WERI-Rb-1 (cell line): ENCODE results near the gene ZDHHC1.

ENCODE experiments used
- DNase-seq: peaks from one replicate; pipeline ENCODE4 v3.0.0-alpha.2; 2020
- H3K27ac ChIP-seq: fragments of 250-450 bp; sonication (Bioruptor Pico); 2 replicates; pipeline ENCODE4 v1.5.1; 2020; ENCODE audit warnings: mild to moderate bottlenecking, moderate library complexity
- H3K27me3 ChIP-seq: fragments of 250-450 bp; sonication (Bioruptor Pico); 2 replicates; pipeline ENCODE4 v1.5.1; 2021; ENCODE audit warnings: mild to moderate bottlenecking, low read depth, moderate library complexity; ENCODE audit not compliant: insufficient read depth, severe bottlenecking
- H3K36me3 ChIP-seq: fragments of 250-450 bp; sonication (Bioruptor Pico); 2 replicates; pipeline ENCODE4 v1.5.1; 2020; ENCODE audit warnings: mild to moderate bottlenecking, moderate library complexity
- H3K4me3 ChIP-seq: 2 replicates; pipeline ENCODE4 v1.5.1; 2011; ENCODE audit warnings: low read depth, mild to moderate bottlenecking, control low read depth, low read length
- H3K9me3 ChIP-seq: fragments of 250-450 bp; sonication (Bioruptor Pico); 2 replicates; pipeline ENCODE4 v1.5.1; 2021; ENCODE audit warnings: mild to moderate bottlenecking, moderate library complexity; ENCODE audit not compliant: severe bottlenecking
- TF ChIP-seq, protein P1 (sequence below): IDR thresholded peaks from 2 replicates; pipeline ENCODE4 v1.5.1; 2011; ENCODE audit warnings: low read depth, mild to moderate bottlenecking, control low read depth, inconsistent platforms, low read length

ZDHHC1 gene

GRCh38 chr16:67444259-67445125 is 28.2 kb upstream of the ZDHHC1 start:
- H3K9me3 ChIP-seq, result no peaks in the 10 kb centered on the region
- TF ChIP-seq, protein P1, sequence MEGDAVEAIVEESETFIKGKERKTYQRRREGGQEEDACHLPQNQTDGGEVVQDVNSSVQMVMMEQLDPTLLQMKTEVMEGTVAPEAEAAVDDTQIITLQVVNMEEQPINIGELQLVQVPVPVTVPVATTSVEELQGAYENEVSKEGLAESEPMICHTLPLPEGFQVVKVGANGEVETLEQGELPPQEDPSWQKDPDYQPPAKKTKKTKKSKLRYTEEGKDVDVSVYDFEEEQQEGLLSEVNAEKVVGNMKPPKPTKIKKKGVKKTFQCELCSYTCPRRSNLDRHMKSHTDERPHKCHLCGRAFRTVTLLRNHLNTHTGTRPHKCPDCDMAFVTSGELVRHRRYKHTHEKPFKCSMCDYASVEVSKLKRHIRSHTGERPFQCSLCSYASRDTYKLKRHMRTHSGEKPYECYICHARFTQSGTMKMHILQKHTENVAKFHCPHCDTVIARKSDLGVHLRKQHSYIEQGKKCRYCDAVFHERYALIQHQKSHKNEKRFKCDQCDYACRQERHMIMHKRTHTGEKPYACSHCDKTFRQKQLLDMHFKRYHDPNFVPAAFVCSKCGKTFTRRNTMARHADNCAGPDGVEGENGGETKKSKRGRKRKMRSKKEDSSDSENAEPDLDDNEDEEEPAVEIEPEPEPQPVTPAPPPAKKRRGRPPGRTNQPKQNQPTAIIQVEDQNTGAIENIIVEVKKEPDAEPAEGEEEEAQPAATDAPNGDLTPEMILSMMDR, result peak; percentile 20; the same call in 1 of the 2 replicates
- H3K27ac ChIP-seq, result peak overlapping the region; percentile 40
- H3K27me3 ChIP-seq, result no peaks in the 10 kb centered on the region
- no peak for DNase-seq
- H3K4me3 ChIP-seq, result no peak overlapping the region
- peaks cover 37% of the 10 kb centered on the region for H3K36me3 ChIP-seq

DNA sequence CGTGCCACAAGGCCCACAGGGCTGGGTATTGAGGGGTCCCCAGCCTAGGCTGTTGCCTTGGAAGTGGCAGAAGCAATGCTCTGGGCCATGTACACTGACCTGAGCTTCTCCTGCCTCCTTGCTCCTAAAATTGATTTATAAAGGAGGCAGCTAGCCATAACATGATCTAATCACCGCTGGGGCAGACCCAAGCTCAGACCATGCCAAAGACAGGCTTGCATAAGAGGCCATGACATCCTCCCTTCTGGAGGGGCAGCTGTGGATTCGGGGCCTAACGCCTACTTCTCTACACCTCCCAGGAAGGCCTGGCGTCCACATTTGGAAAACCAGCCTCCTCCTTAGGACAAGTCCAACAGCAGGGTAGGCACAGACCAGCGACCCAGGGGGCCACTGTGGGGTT is 27.0 kb upstream of the ZDHHC1 start:
- H3K36me3 ChIP-seq, result peaks cover 40% of the 10 kb centered on the region
- H3K27ac ChIP-seq, result no peak overlapping the region
- H3K9me3 ChIP-seq, result no peaks in the 10 kb centered on the region
- H3K4me3 ChIP-seq, result no peak overlapping the region
- TF ChIP-seq, protein P1, result no peak
- H3K27me3 ChIP-seq, result no peaks in the 10 kb centered on the region
- DNase-seq, result no peak

DNA sequence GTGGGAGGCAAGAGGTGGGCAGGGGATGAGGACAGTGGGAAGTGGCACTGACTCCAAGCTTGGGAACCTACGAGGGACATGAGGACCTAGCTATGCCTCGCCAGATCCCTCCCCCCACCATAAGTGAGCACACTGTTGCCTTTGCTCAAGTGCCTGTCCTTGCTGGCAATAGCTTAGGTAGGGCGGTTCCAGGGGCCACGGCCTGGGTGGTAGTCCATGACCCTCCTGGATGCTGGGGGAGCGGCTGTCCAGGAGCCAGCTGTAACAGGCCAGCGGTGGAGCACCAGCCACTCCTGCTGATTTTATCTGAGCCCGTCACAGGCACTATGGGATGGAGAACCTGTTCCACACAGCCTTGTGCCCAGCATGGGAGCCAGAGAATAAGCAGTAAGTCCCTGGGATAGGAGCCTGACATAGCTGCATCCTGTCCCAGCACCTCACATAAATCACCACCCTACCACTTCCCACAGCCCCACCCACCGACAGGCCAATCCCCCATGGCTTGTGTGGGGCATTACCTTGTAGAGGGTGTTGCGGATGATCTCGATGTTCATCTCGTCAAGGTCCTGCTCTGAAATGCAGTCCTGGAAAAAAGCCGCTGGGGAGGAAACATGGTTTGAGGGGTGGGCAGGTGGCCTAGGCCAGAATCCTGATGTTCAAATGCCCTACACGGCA is 26.4 kb upstream of the ZDHHC1 start:
- no peak for DNase-seq
- H3K4me3 ChIP-seq, result no peak overlapping the region
- no peaks in the 10 kb centered on the region for H3K27me3 ChIP-seq
- peaks cover 45% of the 10 kb centered on the region for H3K36me3 ChIP-seq
- TF ChIP-seq, protein P1, result no peak
- no peak overlapping the region; the same call in 1 of the 2 replicates for H3K27ac ChIP-seq
- H3K9me3 ChIP-seq, result no peaks in the 10 kb centered on the region

- no peaks in the 10 kb centered on the region for H3K9me3 ChIP-seq
- H3K27me3 ChIP-seq, result no peaks in the 10 kb centered on the region
- no peak for DNase-seq
- peak overlapping the region; percentile 68 for H3K27ac ChIP-seq
- no peak overlapping the region for H3K4me3 ChIP-seq
- TF ChIP-seq, protein P1, result no peak
- peaks cover 45% of the 10 kb centered on the region for H3K36me3 ChIP-seq
Observed at GRCh38 chr16:67441907-67442306, 25.6 kb upstream of the ZDHHC1 start.

DNA sequence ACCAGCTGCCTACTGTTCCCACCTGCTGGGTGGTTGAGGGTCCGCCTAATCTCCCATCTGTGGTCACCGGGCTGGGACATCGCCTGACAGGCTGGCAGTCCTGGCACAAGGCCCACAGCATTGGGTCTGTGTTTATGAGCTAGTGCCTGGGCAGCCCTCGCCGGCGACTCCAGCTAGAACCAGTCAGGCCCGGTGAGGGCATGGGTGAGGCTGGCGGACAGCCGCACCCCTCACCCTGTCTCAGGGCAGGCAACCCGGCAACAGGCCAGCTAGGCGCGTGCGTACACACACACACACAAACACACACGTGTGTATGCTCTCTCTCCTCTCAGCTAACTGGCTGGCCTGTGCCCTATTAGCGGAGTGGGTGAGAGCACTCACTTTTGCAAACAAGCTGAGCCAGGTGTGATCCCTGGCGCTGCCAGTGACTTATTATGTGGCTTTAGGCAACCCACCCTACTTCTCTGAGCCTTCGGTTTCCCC is 25.0 kb upstream of the ZDHHC1 start:
- Histone ChIP-seq H3K4me3 (no peak overlapping the region), H3K36me3 (peaks cover 48% of the 10 kb centered on the region), H3K27ac (peak overlapping the region; percentile 68), H3K9me3 (no peaks in the 10 kb centered on the region), H3K27me3 (no peaks in the 10 kb centered on the region)
- DNase-seq, result peak; percentile 38
- TF ChIP-seq, protein P1, result no peak
